Myocyte (in vitro differentiated cells): ENCODE results near the gene CKS1B. TPM values are rescaled to one million over a fixed set of nuclear protein-coding genes. Genes with fewer than 3 reads are reported as not detected.

Experiments used
- DNase-seq: peaks from one replicate; pipeline ENCODE4 v3.0.0-alpha.2; 2012; ENCODE audit warnings: low read depth
- total RNA-seq: library from RNA; depleted of rRNA; stranded (reverse); fragments of >200 nt; gene quantifications from 2 replicates; pipeline ENCODE4 v1.2.3, GENCODE V29; 2014

Gene CKS1B
- total RNA-seq, 1 donor from 2014 or later = 26.6 TPM

DNA sequence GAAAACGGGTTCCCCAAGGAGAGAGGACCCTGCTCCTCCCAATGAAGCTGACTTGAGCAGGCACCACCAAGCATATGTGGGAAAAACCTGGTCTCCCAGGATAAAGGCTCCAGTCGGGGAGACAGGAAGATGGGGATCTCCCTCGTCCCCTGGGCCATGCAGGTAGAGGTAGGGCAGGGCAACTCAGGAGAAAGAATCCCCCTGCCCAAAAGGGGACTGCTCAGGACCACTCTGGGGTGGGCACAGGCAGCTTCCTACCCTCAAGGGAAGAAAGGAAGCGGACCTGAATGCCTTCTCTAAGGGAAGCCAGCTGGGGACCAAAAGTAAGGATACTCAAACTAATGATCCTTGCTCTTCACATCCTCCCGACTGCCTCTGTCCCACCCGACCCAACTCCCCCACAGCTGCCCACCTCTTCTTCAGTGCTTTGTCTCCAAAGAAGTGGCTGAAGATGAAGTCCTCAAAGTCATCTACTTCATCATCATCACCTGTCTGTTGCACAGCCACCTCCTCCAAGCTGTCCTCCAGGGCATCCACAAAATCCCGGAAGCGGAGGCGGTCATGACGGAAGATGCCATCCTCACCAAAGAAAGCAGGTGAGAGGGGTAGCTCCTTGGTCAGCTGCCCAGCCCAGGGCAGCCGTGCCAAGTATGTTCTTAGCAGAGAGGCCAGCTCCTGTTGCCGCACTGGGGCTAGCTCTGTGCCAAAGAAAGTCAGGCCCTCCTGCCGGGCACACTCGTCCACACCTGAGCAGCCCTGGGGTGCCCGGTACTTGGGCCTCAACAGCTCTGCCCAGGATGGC lies 29.1 kb upstream of the CKS1B start:
- no peak for DNase-seq

GRCh38 chr1:154945962-154946850 lies 28.3 kb upstream of the CKS1B start:
- DNase-seq = no peak

DNA sequence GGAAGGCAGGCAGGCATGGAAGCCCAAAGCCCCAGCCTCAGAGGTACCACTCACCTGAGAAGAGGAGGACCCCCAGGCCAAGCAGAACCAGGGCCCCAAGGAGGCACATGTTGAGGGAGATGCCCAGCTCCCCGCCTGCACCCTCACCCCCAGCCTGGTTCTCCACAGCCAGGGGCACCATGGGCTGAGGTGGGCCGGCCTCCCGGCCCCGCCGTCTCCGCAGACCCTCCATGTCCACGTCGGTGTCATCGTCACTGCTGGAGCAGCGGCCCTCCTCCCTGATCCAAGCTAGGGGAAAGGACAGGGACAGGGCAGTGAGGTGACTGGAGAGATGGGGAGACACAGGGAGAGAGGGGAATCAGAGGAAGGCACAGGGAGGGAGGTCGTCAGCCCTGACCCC lies 26.4 kb upstream of the CKS1B start:
- DNase-seq = no peak

DNA sequence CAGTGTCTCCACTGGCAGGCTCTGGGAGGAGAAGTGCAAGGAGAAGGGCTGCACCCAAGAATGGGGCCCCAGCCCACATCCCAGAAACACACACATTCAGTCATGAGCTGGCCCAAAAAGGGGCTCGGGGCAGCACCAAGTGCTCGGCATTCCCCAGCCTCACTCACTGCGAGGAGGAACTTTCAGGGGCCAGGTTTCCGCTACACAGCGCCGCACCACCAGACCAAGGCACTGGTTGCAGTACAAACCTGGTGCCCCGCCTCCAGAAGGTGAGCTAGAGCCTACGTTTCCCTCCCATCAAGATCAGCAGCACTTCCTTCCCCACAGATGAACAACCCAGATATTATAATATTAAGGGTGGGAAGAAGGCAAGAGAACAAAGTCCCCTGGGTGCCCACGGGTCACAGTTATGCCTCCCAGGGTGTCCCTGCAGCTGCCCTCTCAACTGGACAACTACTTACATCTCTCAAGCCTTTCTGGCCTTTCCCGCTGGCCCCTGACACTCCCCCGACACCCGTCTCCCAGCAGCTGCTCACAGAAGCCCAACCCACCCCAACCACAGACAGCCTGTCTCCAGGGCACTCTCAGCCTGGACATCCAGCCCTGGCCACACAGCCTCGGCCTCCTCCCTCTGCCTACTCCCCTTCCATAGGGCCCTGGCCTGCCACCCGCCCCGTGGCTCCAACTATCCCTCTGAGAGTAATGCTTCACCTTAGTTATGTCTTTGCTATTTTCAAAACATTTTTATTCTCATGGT lies 22.4 kb upstream of the CKS1B start:
- DNase-seq = peak; percentile 93

DNA sequence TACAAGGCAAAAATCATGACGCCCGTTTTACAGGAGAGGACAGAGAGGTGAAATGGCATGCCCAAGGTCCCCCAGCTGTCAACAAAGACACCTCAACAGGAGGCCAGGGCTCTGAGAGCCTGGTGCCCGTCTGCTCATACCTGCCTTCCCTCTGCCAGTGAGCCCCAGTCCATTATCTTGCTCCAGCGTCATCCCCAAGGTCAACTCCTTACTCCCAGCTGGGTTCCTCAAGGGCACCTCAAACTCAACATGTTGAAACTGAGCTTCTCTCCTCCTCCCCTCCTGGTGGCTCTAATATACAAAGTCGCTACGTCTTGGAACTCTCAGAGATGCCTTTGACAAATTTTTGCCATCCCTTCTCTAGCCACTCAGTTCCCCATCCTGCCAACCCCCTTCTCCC lies 21.8 kb upstream of the CKS1B start:
- no peak for DNase-seq

DNA sequence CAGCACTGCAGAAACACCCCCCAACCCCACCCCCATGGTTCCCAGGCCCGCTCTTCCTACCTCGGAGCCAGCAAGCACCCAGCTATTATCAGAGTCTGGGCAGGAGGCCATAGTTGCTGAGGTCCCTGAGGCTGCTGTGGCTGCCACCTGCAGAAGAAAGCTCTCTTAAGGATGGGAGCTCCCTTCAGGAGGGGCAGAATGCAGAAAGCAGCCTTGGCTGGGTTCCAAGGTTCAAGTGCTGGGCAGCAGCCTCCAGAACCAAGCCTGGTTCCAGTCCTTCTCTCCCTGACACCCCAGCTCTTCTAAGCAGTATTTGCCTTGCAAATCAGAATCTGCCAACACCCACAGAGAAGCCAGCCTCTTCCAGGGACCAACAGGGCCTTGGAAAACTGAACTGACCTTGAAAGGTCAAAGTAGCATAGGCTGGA lies 20.9 kb upstream of the CKS1B start:
- no peak for DNase-seq

DNA sequence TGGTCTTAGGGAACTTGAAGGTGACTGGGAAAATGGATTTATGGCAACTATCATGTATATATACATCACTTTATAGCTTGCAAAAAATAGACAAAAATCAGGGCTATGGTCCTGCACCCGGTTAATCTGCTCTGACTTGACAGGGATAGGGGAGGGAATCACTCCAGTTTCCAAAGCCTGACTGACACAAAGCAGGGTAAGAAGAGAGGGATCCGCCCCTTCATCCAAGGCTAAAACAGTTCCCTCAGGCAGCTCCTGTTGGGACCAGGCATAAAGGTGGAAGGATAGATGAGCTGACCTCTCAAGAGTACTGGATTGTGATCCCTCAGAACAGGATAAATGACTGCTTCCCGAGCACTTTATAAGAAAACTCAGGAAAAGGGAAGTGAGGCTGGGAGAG lies 19.9 kb upstream of the CKS1B start:
- no peak for DNase-seq

- DNase-seq = peak; percentile 90
Measured at GRCh38 chr1:154955039-154955717, 19.3 kb upstream of the CKS1B start.

GRCh38 chr1:154955718-154956543 lies 18.6 kb upstream of the CKS1B start, which contains the start of gene PBXIP1:
PBXIP1 (minus strand) TSS chr1:154956099; CDS start chr1:154953721, 2,378 bp downstream.
- peak; percentile 98 for DNase-seq

DNA sequence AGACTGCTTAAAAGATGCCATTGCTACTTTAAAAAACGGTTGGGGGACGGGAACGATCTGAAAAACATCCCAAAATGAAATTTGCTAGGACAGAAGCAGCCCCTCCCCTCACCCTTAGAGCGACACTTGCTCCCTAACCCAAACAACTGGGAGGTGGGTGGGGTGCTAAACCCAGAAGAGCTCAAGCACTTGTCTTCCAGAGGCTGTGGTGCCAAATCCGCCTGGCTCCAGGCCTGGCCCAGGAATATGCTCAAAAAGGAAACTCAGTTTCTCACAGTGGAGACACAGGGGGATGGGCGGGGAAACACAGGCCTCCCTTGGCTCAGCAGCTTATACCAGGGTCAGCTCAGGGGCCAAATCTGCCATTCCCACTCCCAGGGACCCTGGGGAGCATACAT lies 17.9 kb upstream of the CKS1B start:
- peak; percentile 93 for DNase-seq

GRCh38 chr1:154957091-154957657 lies 17.3 kb upstream of the CKS1B start:
- DNase-seq = peak; percentile 57

GRCh38 chr1:154958036-154958435 lies 16.4 kb upstream of the CKS1B start:
- no peak for DNase-seq

GRCh38 chr1:154958681-154959425 lies 15.6 kb upstream of the CKS1B start:
- DNase-seq = no peak

DNA sequence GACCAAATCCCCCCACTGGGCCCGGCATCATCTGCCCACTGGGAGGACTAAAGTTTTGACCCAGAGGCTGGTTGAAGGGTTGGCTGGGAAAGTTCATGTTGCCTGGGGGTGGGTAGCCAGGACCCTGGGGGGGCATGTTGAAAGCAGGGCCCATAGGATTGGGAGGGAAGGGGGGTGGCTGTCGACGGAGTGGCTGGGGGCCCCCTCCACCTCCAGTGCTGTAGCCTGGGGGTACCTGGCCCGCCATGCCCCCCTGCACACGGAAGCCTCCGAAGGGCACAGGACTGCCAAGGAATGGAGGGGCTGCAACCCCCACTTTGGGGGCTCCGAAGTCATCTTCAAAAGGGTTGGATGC lies 15.1 kb upstream of the CKS1B start:
- no peak for DNase-seq

- DNase-seq = no peak
Measured at GRCh38 chr1:154960446-154961136, 13.9 kb upstream of the CKS1B start.

DNA sequence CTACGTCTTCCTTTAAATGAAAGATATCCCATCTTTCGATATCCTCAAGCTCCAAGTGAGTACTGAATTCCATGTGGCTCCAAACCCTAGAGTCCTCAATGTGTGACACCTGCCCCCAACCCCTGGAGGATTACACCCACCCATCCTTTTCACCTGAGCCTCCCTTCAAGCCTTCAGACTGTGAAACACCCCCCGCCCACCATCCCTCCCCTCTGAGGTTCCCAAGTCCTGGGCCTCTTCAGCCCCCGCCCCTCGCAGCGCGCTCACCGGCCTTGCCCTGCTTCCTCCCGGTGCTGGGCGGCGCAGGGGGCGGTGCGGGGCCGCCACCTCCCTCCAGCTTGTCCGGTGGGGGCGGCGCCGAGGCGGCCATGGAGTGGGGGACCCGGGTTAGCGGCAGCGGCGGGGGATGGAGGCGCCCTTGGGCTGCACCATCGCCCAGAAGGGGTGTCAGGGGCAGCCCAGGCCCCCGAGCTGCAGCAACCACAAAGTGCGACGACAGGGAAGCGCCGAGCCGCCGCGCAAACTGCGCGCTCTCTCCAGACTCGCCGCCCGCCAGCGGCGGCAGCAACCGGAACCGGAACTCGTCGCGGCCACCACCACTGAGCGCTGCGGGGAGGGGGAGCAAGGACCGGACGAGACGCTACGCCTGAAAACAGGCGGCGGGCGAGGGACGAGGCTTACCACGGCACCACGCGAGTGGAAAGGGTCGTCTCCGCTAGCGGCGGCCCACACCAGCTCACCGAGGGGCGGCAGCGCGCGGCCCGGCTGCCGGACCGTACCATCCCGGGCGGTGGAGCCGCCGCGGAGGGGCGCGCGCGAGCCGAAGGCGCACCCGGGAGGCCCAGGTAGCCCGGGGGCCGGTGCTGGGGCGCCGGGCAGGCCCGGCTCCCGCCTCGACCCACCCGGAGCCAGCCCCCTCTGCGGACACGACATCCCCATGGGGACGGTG lies 13.0 kb upstream of the CKS1B start, which contains the start of gene PYGO2:
TSS of gene PYGO2 (minus strand) at position 576 of the 949 bp plus-strand sequence. CDS start at position 370, 206 bp downstream.
- peak; percentile 83 for DNase-seq

DNA sequence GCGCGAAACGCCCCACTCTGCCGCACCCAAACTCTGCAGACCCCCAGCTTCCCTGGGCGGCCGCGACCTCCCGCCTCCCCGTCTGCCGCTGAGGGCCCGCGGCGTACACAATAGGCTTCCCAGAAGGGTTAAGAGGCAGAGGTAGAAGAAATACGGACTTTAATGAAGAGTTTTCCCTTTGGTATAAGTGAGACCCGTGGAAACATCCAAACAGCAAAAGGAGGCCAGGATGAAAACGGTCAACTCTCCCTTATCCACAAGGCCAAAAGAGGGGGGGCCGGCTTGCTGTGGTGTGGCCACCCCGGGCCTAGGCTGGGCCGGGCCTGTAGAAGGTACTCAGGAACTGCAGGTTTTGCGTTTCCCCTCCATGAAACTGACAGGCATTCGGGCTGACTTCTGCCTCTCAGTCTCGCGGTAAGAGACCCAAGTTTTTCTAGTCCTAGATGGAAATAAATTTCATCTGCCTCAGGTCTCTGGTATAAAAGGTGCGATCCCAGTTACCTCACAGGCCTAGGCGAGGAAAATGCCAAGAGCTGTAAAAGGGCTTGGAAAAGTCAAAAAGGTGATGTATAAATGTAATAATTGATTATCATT lies 12.2 kb upstream of the CKS1B start:
- peak; percentile 39 for DNase-seq
